Chondrocyte (in vitro differentiated cells): ENCODE results near the gene MAST2. TPM values are rescaled to one million over a fixed set of nuclear protein-coding genes. Genes with fewer than 3 reads are reported as not detected.
A peak's percentile ranks its signal among the peaks of the same experiment; 100 is the strongest.

Source experiments
- DNase-seq: peaks from one replicate; pipeline ENCODE4 v3.0.0; 2021; ENCODE audit warnings: mixed read lengths, low spot score
- H3K27ac Mint-ChIP-seq: one replicate; pipeline ENCODE4 v1.8.0; 2021; ENCODE audit warnings: mild to moderate bottlenecking, moderate library complexity, mixed read lengths; ENCODE audit not compliant: unreplicated experiment
- H3K27me3 Mint-ChIP-seq: 2 replicates; pipeline ENCODE4 v1.8.0; 2021; ENCODE audit warnings: low read depth, mixed read lengths
- H3K36me3 Mint-ChIP-seq: 2 replicates; pipeline ENCODE4 v1.8.0; 2021; ENCODE audit warnings: low read depth, mixed read lengths
- H3K4me1 Mint-ChIP-seq: 2 replicates; pipeline ENCODE4 v1.8.0; 2021; ENCODE audit warnings: low read depth, mild to moderate bottlenecking, mixed read lengths
- H3K4me3 Mint-ChIP-seq: one replicate; pipeline ENCODE4 v1.8.0; 2021; ENCODE audit warnings: mild to moderate bottlenecking, moderate library complexity, mixed read lengths; ENCODE audit not compliant: unreplicated experiment
- H3K9me3 Mint-ChIP-seq: 2 replicates; pipeline ENCODE4 v1.8.0; 2021; ENCODE audit warnings: low read depth, mixed read lengths
- total RNA-seq: library from RNA; stranded (reverse); gene quantifications from 3 replicates; pipeline ENCODE4 v1.2.1, GENCODE V29; 2021
- TF ChIP-seq, protein P1 (sequence below): fragments of 200-600 bp; sonication (generic); IDR thresholded peaks from 2 replicates; pipeline ENCODE4 v1.5.0; 2021; ENCODE audit warnings: antibody characterized with exemption, mild to moderate bottlenecking, moderate library complexity

The MAST2 gene
- total RNA-seq, 1 donor from 2014 or later: 53.2 TPM

DNA sequence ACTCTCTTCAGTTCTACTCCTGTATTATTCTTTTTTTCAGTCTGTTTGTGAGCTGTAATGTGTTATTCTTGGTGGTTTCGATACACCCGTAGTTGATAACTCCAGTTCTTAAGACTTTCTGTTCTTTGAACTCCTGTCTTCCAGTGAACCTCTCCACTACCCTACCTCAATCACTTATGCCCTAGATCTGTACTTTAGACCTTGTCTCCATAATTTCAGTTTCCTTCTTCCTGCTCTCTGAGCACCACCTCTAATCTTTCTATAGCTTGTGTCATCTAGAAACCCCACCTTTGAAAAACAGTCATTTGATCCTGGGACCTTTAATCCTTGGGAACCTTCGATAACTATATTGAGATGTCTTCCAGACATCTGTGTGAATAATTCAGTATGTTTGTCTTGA lies 169.7 kb downstream of the MAST2 start:
- Mint-ChIP-seq H3K4me1 (peaks cover 16% of the 10 kb centered on the region), H3K36me3 (peaks cover 1% of the 10 kb centered on the region), H3K4me3 (no peak overlapping the region), H3K9me3 (no peaks in the 10 kb centered on the region), H3K27ac (no peak overlapping the region), H3K27me3 (no peaks in the 10 kb centered on the region)
- DNase-seq: no peak
- TF ChIP-seq, protein P1, sequence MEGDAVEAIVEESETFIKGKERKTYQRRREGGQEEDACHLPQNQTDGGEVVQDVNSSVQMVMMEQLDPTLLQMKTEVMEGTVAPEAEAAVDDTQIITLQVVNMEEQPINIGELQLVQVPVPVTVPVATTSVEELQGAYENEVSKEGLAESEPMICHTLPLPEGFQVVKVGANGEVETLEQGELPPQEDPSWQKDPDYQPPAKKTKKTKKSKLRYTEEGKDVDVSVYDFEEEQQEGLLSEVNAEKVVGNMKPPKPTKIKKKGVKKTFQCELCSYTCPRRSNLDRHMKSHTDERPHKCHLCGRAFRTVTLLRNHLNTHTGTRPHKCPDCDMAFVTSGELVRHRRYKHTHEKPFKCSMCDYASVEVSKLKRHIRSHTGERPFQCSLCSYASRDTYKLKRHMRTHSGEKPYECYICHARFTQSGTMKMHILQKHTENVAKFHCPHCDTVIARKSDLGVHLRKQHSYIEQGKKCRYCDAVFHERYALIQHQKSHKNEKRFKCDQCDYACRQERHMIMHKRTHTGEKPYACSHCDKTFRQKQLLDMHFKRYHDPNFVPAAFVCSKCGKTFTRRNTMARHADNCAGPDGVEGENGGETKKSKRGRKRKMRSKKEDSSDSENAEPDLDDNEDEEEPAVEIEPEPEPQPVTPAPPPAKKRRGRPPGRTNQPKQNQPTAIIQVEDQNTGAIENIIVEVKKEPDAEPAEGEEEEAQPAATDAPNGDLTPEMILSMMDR: no peak

DNA sequence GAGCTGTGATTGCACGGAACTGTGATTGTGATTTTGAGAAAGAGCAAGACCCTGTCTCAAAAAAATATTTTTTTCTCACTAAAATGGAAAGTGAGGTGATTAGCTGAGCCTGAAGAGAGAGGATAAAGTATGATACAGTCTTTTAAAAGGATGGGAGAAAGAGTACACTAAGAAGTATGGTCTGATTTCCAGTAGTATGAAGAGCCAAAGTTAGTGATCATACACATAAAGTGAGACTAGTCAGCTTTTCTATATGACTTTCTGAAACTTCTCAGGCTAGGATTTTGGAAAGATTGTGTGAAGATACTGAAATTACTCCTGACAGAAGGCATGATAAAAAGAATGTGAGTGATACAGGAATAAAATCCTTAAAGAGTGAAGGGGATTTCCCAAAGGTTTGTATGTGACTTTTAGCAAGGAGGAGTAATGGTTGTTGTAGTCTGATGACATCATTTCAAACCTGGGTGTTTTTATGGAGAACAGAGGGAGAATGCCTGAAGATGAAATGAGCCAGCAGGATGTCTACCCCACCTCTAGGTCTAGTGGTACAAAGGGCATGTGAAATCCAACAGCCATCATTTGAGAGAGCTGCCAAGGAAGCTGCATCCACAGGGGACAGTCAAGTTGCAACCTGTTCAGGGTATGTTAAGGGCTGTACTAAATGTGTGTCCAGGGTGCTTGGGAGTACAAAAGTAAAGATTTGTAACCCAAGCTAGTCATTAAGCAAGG lies 171.3 kb downstream of the MAST2 start:
- no peaks in the 10 kb centered on the region for H3K27me3 Mint-ChIP-seq
- no peaks in the 10 kb centered on the region for H3K9me3 Mint-ChIP-seq
- no peak overlapping the region for H3K27ac Mint-ChIP-seq
- DNase-seq: no peak
- H3K36me3 Mint-ChIP-seq: peaks cover 1% of the 10 kb centered on the region
- TF ChIP-seq, protein P1: no peak
- peaks cover 16% of the 10 kb centered on the region for H3K4me1 Mint-ChIP-seq
- H3K4me3 Mint-ChIP-seq: no peak overlapping the region

DNA sequence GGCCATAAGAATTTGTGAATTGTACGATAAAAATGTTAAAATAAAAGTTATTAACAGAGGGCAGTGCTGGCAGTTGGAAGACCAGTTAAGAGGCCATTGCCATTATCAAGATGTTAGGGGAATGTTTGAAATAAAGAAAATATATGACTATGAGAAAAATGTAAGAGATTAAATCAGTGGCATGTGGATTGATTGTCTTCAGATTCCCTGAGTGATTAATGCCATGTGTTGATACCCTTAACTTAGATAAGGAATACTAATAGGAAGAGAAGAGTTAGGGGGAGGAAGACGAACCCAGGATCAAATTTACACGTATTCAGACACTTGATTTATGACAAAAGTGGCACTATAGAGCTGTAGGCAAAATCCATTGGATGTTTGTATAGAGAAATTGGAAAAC lies 173.2 kb downstream of the MAST2 start:
- H3K36me3 Mint-ChIP-seq: peaks cover 2% of the 10 kb centered on the region
- no peak overlapping the region for H3K4me3 Mint-ChIP-seq
- TF ChIP-seq, protein P1: no peak
- H3K4me1 Mint-ChIP-seq: peaks cover 9% of the 10 kb centered on the region
- no peak for DNase-seq
- H3K9me3 Mint-ChIP-seq: peaks cover 4% of the 10 kb centered on the region
- no peaks in the 10 kb centered on the region for H3K27me3 Mint-ChIP-seq
- H3K27ac Mint-ChIP-seq: no peak overlapping the region

DNA sequence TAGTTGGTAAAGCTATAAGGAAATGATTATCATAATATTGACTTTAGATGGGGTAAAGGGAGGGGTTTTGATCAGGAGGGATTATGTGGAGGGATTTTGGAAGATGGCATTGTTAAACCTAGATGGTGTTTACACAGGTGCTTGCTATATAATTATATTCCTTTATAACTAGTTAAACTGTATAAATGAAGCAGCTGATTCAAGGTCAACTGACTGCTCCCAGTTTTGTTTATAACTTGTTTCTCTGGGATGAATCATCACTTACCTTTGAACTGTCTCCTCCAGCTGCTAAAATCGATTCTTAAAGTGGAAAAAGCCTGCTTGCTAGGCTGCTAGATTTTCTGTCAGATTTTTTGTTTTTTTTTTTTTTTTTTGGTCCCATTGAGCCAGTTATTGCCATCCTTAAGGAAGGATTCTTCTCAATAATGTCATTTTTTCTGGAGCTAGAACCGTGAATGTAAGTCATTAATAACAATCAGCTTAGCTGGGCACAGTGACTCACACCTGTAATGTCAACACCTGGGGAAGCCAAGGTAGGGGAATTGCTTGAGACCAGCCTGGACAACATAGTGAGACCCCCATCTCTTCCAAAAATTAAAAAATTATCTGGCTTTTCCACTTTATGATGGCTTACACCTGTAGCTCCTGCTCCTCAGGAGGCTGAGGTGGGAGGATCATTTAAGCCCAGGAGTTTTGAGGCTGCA lies 175.8 kb downstream of the MAST2 start:
- Mint-ChIP-seq H3K27me3 (no peaks in the 10 kb centered on the region), H3K4me1 (peaks cover 9% of the 10 kb centered on the region), H3K9me3 (peaks cover 4% of the 10 kb centered on the region), H3K36me3 (peaks cover 2% of the 10 kb centered on the region), H3K27ac (peak overlapping the region; percentile 27), H3K4me3 (no peak overlapping the region)
- TF ChIP-seq, protein P1: no peak
- DNase-seq: no peak

DNA sequence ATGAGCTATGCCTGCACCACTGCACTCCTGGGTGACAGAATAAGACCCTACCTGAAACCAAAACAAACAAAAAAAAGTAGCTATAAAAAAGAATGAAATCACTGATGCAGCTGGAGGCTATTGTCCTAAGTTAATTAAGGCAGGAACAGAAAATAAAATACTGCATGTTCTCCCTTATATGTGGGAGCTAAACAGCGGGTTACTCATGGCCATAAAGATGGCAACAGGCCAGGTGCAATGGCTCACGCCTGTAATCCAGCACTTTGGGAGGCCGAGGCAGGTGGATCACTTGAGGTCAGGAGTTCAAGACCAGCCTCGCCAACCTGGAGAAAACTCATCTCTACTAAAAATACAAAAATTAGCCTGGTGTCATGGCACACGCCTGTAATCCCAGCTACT lies 176.4 kb downstream of the MAST2 start:
- no peaks in the 10 kb centered on the region for H3K27me3 Mint-ChIP-seq
- H3K4me3 Mint-ChIP-seq: no peak overlapping the region
- no peak for DNase-seq
- peaks cover 9% of the 10 kb centered on the region for H3K4me1 Mint-ChIP-seq
- peak overlapping the region; percentile 27 for H3K27ac Mint-ChIP-seq
- H3K36me3 Mint-ChIP-seq: peaks cover 2% of the 10 kb centered on the region
- TF ChIP-seq, protein P1: no peak
- peaks cover 4% of the 10 kb centered on the region for H3K9me3 Mint-ChIP-seq
